HG02571 (cell line): ENCODE results near the gene HMGXB3.

ENCODE experiments used
- ATAC-seq: cut with Tn5 transposase; IDR thresholded peaks from one replicate; pipeline ENCODE4 v1.9.1; 2021; ENCODE audit warnings: mild to moderate bottlenecking, moderate library complexity; ENCODE audit not compliant: unreplicated experiment

Gene HMGXB3

DNA sequence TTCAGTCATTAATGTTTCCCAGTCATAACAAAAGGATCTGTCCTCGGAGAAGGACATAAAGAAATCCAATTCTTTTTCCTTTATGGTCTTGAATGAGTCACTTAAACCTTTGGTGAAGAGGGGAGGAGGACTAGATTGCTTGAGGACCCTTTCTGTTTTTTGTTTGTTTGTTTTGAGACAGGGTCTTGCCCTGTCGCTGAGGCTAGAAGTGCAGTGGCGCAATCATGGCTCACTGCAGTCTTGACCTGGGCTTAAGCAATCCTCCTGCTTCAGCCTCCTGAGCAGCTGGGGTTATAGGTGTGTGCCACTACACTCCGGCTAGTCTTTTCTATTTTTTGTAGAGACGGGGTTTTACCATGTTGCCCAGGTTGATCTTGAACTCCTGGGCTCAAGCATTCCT, 12.4 kb upstream of the HMGXB3 start:
- no peak for ATAC-seq

DNA sequence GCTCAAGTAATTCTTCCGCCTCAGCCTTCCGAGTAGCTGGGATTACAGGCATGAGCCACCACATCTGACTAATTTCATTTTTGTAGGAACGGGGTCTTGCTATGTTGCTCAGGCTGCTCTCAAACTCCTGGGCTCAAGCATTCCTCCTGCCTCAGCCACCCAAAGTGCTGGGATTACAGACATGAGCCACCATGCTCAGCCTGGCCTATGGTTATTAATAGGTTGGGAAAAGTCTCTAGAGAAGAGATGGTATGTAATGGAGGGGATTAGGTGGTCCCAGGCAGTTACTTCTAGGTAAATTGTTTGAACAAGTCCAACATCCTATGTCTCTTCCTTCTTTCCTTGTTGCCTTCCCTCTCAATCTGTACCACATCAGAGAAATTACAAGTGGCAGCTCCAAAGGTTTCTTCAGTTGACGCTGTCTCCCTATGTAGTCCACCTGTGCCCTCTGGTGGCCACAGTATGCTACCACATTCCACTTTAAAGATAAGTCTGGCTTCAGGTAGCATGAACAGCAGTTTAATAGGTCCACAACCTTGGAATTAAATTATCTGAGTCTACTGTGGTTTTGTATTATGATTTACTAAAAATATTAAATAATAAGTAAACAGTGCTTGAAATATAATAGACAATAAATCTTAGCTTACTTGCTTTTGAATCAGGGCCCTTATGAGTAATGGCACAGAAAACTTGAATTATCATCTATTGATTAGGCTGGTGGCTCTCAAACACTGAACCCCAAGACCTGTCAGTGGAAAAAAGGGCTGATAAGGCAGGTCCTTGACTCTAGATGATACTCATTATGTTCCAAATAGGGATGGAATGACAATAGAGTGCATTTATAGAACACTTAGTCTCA, 9.8 kb upstream of the HMGXB3 start:
- peak; percentile 74 for ATAC-seq

DNA sequence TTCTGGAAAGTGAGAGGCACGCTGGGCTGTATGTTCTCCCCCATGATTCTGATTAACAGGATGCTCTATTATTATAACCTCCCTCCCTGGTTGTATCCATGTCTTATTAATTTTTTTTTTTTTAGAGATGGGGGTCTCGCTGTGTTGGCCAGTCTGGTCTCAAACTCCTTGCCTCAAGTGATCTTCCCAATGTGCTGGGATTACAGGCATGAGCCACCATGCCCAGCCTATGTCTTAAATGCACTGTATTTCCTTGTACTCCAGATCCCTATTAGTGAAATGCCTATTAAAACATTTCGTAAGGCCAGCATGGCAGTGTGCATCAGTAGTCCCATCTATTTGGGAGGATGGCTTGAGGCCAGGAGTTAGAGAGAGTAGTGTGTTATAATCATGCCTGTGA, 7.1 kb upstream of the HMGXB3 start:
- ATAC-seq = no peak

DNA sequence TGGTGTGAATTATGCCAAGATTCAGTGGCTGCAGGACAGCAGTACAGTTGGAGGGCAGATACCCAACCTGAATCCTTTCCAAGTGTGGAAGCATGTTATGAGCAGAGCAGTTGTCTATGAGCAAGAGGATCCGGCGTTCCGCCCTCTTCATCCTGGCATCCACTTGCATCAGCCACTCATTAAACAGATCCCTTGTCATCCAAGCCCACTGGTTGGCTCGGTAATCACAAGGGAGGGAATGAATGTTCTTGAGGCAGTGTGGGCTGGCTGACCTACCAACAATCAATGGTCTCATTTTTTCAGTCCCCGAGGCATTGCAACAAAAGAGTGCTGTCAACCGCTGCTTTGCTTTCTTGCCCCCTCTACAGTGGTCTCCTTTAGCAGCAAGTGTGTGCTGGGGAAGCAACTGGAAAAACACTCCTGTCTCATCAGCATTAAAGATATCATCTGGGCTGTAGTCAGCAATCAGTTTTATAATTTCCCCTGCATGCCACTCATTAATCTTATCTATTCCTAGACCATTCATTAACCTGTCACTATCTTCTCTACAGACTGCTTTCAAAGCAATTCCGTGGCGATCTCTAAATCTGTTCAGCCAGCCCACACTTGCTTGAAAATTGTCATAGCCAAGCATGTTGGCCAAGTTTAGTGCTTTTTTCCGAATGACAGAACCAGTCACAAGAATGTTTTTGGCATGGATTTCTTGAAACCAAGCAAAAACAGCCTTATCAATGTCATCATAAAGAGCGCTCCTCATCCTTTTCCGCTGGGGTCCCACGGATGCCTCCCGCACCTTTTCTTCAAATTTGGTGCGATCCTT, 4.9 kb upstream of the HMGXB3 start:
- no peak for ATAC-seq

DNA sequence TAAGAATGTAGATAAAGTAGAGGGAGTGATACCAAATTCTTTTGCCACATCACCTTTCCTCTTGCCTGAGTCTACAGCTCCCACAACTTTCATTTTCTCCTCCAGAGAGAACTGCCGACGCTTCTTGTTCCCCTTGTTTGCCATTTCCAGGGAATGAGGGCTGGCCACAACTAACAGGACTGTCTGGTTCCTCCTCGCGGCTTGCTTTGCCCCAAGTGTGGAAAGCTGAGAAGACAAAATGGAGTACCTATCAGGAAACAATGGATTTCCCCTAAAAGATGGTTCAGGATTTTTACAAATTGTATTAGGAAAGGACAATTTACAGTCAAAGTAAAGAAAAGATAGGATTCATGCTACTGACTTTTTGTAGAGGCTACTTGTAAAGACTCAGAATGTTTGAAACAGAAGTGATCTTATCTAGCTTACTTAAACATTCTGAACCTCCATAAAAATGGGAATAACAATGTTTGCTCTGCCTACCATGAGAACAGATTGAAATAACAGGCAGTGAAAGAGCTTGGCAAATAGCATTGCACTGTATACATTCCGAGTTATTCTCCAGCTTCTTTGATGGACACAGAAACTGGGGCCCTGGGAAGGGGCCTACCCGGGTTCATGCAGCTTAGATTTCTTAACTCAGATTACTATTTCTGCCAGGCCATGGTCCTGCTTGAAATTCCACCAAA, 4.2 kb upstream of the HMGXB3 start:
- ATAC-seq = no peak

DNA sequence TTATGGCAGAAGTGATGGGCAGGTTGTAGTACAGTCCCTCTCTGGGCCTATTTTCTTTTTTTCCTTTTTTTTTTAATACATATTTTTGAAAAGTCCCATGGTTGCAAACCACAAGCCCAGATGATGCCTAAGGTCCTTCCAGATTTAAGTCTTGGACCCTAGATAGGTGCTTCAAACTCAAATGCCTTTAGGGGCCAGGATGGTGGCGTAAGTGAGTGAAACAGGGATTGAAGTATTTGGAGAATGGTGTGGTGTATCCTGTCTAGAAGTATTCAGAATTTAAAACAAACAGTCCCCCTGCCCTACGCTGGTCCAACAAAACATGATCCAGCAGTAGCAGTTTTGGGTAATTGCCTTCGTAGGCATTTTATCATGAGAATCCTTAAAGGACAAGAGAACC, 2.3 kb upstream of the HMGXB3 start:
- ATAC-seq = no peak

DNA sequence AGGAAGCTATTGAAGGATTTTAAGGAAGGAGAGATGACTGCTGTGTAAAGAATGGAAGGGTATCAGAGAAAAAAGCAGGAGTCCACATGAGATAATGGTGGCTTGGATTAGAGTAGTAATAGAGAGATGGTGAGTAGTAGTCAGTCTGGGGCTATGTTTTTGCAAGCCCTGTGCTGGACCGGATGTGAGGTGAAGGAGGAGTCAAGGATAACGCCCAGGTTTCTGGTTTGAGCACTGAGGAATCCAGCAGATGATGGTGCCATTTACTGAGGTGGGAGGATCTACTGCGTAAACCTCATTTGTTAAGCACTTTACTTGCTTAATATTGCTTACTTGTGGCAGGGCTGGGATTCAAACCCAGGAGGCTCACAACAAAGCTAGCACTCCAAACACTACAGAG, 1.2 kb upstream of the HMGXB3 start:
- no peak for ATAC-seq

DNA sequence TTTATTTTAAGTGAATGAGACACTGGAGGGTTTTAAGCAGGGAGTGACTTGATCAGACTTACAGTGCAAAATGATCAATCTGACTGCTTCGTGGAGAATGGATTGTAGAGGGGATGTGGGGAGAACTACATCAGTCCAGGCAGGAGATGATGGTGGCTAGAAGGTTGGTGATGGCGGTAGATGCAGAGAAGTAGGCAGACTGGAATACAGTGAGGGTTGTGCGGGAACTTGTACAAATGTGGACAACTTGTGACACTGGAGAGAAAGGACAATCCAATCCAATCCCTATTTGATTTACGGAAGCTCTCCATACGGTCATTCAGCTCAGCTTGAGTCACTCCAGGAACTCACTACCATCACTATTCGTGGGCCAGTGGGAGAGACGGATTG, 678 bp upstream of the HMGXB3 start:
- no peak for ATAC-seq

DNA sequence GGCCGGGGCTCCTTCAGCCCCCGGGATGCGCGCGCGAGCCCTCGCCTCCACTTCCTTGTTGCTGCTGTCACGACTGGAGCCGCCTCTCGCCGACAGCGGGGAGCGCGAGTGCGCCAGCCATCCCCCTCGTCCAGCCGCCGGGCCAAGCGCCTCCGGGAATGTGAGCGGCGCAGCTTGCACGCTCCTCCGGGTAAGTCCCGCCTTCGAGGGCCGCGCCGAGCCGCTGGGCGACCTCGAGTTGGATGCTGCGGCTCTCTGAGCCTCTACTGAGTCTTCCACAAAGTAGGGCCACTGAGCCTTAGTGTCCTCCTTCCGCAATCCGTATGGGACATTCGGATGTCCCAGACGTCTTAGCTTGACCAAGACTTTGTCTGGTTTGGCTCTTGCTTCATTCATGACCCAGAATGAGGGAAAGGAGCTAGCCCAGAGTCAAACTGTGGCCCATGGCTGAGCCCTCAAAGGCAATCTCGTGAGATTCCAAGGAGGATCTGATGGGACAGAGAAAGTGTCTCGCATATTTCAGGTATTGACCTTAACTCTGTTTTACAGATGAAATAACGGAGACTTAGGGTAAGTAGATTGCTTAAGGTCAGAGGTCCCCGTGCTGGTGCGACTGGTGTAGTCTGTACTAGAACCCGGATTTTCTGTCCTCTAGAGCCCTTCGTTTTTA, 586 bp downstream of the HMGXB3 start:
- no peak for ATAC-seq

DNA sequence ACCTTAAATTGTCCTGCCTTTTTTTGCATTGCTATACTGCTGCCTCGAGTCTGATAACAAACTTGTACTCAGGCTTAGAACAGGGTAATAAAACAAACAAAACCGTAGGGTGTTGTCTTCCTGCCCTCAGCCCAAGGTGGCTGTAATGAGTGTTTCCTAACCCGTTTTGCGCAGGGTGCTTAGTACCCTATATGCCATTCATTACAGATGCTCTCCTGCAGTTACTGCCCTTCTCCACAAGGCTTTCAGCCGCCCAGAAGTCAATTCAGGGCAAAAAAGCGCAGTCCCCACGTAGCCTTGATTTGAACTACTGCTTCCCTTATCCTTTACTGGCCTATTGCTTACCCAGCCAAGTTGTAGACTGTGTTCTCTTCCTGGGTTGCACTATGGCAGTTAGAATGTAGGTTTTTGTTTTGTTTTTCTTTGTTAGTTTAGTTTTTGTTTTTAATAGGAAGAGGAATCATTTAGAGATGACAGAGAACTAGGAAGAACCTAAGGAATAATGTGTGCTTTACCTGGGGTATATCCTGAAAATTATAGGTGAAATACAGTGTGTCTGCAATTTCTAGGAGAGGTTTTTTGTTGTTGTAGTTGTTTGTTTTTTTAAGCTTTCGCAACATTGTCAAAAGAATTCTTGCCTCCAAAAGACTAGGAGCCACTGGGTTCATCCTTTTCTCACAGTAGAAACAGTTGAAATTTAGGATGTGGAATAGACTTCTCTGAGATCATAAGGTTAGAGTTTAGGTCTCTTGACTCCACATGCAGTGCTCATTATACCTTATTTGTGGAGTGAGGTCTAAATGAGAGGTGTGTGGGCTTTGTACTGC, 1.3 kb downstream of the HMGXB3 start:
- peak; percentile 40 for ATAC-seq

DNA sequence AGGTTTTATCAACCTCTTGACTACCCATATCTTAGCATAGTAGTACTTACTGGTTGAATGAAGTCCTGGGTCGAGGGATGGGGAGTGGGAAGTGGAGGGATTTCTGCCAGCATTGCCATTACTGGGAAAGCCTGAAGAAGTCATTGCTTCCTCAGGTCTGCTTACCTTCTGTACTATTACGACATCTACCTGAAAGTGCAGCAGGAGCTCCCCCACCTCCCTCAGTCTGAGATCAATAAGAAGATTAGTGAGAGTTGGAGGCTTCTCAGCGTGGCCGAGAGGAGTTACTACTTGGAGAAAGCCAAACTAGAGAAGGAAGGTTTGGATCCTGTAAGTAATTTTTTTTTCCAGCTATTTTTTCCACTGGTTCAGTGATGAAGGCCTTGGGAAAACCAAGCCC, 5.8 kb downstream of the HMGXB3 start:
- ATAC-seq = no peak

DNA sequence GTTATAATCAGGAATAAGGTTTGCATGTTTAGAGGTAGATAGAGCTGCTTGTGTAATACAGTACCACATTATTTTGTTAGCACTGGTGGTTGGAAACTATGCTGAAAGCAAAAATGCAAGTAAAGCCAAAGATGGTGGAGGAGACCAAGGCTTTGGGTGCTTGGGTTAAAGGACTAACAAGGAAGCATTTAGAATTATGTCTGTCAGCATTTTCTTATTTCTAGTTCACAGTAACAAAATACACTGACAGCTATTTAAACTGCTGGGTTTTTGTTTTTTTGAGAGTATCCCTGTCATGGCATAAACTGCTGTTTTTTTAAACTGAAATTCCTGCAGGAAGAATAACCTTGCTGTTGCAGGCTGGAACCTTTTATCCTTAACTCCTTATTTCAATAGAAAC, 6.5 kb downstream of the HMGXB3 start:
- ATAC-seq = no peak

DNA sequence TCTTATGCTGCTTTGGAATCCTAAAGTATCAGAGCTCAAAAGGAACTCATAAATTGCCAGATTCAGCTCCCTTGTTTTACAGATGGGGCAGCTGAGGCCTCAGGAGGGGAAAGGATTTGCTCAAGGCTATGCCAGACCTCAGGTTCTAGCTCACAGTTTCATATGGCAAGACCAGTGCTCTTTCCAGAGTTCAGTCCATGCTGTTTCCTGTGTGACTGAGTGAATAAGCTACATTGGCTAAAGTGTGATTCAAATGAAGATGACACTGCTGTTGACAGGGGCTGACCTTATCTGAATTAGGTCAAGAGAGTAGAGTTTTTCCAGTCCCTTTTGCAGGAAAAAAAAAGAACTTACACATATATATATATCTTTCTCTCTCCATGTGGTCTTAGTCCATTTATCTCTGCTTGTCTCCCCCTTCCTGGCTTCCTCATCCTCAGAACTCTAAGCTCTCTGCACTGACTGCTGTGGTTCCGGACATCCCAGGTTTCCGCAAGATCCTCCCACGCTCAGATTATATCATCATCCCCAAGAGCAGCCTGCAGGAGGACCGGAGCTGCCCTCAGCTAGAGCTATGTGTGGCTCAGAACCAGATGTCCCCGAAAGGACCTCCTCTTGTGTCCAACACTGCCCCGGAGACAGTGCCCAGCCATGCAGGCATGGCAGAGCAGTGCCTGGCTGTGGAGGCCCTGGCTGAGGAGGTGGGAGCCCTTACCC, 9.3 kb downstream of the HMGXB3 start:
- no peak for ATAC-seq

DNA sequence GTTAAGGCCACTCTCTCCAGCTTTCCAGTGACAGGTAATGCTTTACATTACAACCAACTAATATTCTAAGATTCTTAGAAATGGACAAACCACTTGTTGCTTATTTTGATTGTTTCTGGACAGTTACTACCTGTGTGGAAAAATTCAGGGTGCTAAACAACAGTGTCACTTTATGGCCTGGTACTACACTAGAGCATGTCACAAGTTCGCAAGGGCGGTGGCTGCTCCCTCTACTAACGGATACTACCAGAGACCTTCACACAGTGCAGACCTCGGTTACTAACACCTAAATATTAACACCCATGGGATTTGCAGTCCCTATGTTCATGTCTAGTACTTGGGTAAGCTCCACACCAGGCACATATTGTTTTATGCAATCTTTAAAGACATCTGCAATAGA, 13.4 kb downstream of the HMGXB3 start:
- no peak for ATAC-seq

DNA sequence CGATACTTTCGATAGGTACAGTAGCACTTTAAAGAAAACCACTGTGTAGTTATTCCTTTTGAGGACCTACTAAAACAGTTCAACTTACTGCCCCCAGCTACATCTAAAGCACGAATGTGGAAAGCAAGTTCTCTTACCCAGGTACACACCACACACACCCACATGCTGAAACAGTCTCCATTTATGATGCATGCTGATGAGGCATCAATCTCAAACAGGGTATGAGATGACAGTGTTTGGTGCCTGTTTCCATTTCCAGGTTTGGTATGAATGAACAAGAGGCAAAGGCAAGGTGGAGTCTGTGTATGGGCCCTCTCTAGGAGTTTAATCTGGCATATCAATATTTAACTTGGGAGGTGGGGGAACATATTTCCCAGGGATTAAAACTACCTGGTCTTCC, 13.9 kb downstream of the HMGXB3 start:
- no peak for ATAC-seq

DNA sequence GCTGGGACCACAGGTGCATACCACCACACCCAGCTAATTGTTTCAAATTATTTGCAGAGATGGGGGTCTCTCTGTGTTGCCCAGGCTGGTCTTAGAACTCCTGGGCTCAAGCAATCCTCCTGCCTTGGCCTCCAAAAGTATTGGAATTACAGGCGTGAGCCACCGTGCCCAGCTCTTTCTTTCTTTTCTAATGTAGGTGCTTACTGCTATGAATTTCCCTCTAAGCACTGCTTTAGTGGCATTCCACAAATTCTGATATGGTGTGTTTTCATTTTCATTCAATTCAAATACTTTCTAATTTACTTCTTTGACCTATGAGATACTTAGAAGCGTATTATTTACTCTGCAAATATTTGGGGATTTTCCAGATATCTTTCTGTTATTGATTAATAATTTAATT, 14.9 kb downstream of the HMGXB3 start:
- no peak for ATAC-seq

DNA sequence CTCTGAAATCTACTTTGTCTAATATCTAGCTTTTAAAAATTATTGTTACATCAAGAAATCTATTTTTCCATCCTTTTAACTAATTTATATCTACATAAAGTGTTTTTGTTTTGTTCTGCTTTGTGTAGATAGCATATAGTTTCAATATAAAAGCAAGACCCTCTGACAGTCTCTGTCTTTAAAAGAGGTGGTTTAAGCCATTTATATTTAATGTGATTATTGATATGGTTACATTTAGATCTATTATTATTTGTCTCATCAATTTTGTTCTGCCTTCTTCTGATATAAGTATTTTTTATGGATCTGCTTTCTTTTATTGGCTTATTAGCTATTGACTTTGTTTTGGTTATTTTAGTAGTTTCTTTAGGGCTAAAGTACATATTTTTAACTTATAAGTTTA, 16.0 kb downstream of the HMGXB3 start:
- ATAC-seq = no peak

DNA sequence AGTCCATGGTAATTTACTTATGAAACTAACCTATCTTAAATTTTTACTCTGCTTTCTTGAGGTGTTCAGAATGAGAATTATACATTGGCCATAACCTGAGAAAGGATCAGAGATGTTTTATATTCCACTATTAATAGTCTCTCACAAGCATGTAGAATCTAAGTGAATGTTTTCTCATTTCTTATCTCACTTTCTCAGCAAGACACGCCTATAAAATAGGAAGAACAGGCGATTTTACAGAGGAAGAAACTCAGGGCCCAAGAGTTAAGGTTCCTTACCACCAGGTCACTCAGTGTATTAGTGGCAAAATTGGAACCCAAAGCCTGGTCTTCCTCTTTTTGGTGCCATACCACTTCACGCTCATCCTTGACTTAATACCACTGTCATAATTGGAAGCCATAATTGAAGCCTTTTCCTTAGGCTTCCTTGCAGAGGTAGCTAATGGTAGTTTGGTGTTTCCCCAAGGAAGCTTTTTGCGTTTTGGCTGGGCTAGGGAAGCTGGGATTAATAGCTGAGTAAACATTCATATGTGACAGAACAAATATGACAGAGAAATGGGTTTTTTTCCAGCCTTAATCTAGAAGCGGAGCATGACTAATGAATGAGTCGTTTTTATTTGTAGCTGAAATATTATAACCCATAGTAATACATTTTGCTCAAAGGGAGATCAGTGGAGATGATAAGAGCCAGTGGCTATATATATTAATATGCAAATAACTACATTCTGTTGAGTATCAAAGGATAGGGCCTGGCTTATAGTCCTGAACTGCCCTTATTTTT, 16.9 kb downstream of the HMGXB3 start:
- no peak for ATAC-seq

DNA sequence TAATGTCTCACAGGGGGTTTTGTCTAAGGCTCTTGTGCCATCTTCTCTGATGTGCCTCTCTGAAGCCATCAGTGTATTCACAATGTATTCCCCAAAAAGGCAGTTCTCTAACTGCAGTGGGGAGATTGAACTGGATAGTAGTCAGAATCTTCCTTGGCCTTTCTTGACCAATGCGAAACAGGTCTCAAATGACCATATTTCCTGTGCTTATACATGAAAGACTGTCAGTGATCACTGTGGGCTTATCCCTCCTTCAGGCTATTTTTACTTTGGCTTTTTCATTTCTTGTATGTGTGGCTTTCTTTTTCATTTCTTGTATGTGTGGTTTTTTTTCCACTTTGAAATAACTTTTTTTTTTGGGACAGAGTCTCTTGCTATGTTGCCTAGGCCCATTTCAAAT, 19.7 kb downstream of the HMGXB3 start:
- no peak for ATAC-seq
